Liver (tissue), 9 donors: ENCODE measurements around the gene LARGE1. TPM values are rescaled to one million over a fixed set of nuclear protein-coding genes. Genes with fewer than 3 reads are reported as not detected.

ENCODE experiments used
- DNase-seq: peaks from one replicate; pipeline ENCODE4 v3.0.0-alpha.2; 2017; ENCODE audit warnings: low spot score
- H3K27ac ChIP-seq, 2 donors: one replicate each; pipeline ENCODE4 v1.7.0; 2013; ENCODE audit warnings: inconsistent platforms in 2 of 2, low read length in 2 of 2, control low read depth in 1 of 2, low read depth in 1 of 2, mild to moderate bottlenecking in 1 of 2
- H3K27me3 ChIP-seq, 4 donors: one replicate each; pipeline versions ENCODE4 v1.6.1 to v1.7.0; 2013; ENCODE audit warnings: low read length in 3 of 4, inconsistent platforms in 1 of 4, mild to moderate bottlenecking in 1 of 4, moderate library complexity in 1 of 4; ENCODE audit not compliant: control insufficient read depth in 4 of 4, insufficient read depth in 4 of 4
- H3K36me3 ChIP-seq, 4 donors: one replicate each; pipeline versions ENCODE4 v1.6.1 to v1.7.0; 2013; ENCODE audit warnings: low read length in 3 of 4, mild to moderate bottlenecking in 3 of 4, low read depth in 1 of 4, moderate library complexity in 1 of 4; ENCODE audit not compliant: control insufficient read depth in 4 of 4, insufficient read depth in 3 of 4
- H3K4me1 ChIP-seq, 4 donors: one replicate each; pipeline versions ENCODE4 v1.6.1 to v1.7.0; 2013; ENCODE audit warnings: low read length in 3 of 4, mild to moderate bottlenecking in 3 of 4, moderate library complexity in 1 of 4; ENCODE audit not compliant: control insufficient read depth in 4 of 4, insufficient read depth in 4 of 4
- H3K4me3 ChIP-seq, 3 donors: one replicate each; pipeline versions ENCODE4 v1.6.1 to v1.7.0; 2013; ENCODE audit warnings: low read length in 3 of 3, control low read depth in 1 of 3, low read depth in 1 of 3, mild to moderate bottlenecking in 1 of 3
- H3K9ac ChIP-seq, 2 donors: one replicate each; pipeline ENCODE4 v1.7.0; 2013; ENCODE audit warnings: low read length in 2 of 2, mild to moderate bottlenecking in 2 of 2, moderate library complexity in 2 of 2, control low read depth in 1 of 2, low read depth in 1 of 2
- H3K9me3 ChIP-seq, 4 donors: one replicate each; pipeline versions ENCODE4 v1.6.1 to v1.7.0; 2013; ENCODE audit warnings: low read length in 3 of 4; ENCODE audit not compliant: control insufficient read depth in 4 of 4
- CTCF ChIP-seq: fragments of 150-350 bp; IDR thresholded peaks from 2 replicates; pipeline ENCODE4 v1.5.1; 2017; ENCODE audit warnings: improper control_type of control experiment, low read depth, low read length; ENCODE audit not compliant: missing input control
- EGR1 ChIP-seq, 2 donors: IDR thresholded peaks; 2 replicates each; pipeline ENCODE4 v1.6.1; 2016 to 2018; ENCODE audit warnings: antibody characterized with exemption in 2 of 2, low read depth in 2 of 2
- FOXA1 ChIP-seq: IDR thresholded peaks from 2 replicates; pipeline ENCODE4 v1.6.1; 2016; ENCODE audit warnings: antibody characterized with exemption
- FOXA2 ChIP-seq: IDR thresholded peaks from 2 replicates; pipeline ENCODE4 v1.6.1; 2016; ENCODE audit warnings: antibody characterized with exemption
- GABPA ChIP-seq, 2 donors: IDR thresholded peaks in 1 of 2; conservative IDR thresholded peaks in 1 of 2; 2 replicates each; pipeline ENCODE4 v1.6.1; 2016; ENCODE audit warnings: antibody characterized with exemption in 2 of 2, mild to moderate bottlenecking in 1 of 2, moderate library complexity in 1 of 2
- HNF4A ChIP-seq, 2 donors: conservative IDR thresholded peaks; 2 replicates each; pipeline ENCODE4 v1.6.1; 2016; ENCODE audit warnings: antibody characterized with exemption in 2 of 2, mild to moderate bottlenecking in 2 of 2
- HNF4G ChIP-seq: IDR thresholded peaks from 2 replicates; pipeline ENCODE4 v1.6.1; 2016; ENCODE audit warnings: antibody characterized with exemption
- JUND ChIP-seq, 2 donors: IDR thresholded peaks; 2 replicates each; pipeline ENCODE4 v1.6.1; 2016; ENCODE audit warnings: antibody characterized with exemption in 2 of 2
- NR2F2 ChIP-seq: IDR thresholded peaks from 2 replicates; pipeline ENCODE4 v1.6.1; 2016; ENCODE audit warnings: antibody characterized with exemption
- RAD21 ChIP-seq, 2 donors: IDR thresholded peaks; 2 replicates each; pipeline ENCODE4 v1.6.1; 2016; ENCODE audit warnings: antibody characterized with exemption in 2 of 2, mild to moderate bottlenecking in 2 of 2
- REST ChIP-seq: IDR thresholded peaks from 2 replicates; pipeline ENCODE4 v1.6.1; 2016; ENCODE audit warnings: antibody characterized with exemption, mild to moderate bottlenecking
- RXRA ChIP-seq, 2 donors: IDR thresholded peaks; 2 replicates each; pipeline ENCODE4 v1.6.1; 2017 to 2018; ENCODE audit warnings: antibody characterized with exemption in 2 of 2, mild to moderate bottlenecking in 1 of 2
- SP1 ChIP-seq: IDR thresholded peaks from 2 replicates; pipeline ENCODE4 v1.6.1; 2018; ENCODE audit warnings: antibody characterized with exemption, mild to moderate bottlenecking
- TAF1 ChIP-seq: conservative IDR thresholded peaks from 2 replicates; pipeline ENCODE4 v1.6.1; 2016; ENCODE audit warnings: antibody characterized with exemption, mild to moderate bottlenecking
- YY1 ChIP-seq: IDR thresholded peaks from 2 replicates; pipeline ENCODE4 v1.6.1; 2016; ENCODE audit warnings: antibody characterized with exemption, mild to moderate bottlenecking
- ZBTB33 ChIP-seq: IDR thresholded peaks from 2 replicates; pipeline ENCODE4 v1.6.1; 2016; ENCODE audit warnings: antibody characterized with exemption
- polyA plus RNA-seq, 2 donors: library from polyadenylated mRNA; stranded (reverse) in 1 of 2; unstranded in 1 of 2; fragments of 200-250 nt in 1 of 2; fragments of >200 nt in 1 of 2; fragmentation: Nextera tagmentation in 1 of 2; extraction: Ambion mirVana in 1 of 2; gene quantifications; one replicate each; pipeline versions ENCODE4 v1.2.1 to v1.2.3, GENCODE V29; 2013 to 2015
- total RNA-seq, 2 donors: library from RNA; depleted of rRNA; stranded (reverse); fragments of >200 nt; gene quantifications; one replicate each; pipeline ENCODE4 v1.2.3, GENCODE V29; 2014
- TF ChIP-seq, protein P1 (sequence below): IDR thresholded peaks from 2 replicates; pipeline ENCODE4 v1.6.1; 2016; ENCODE audit warnings: antibody characterized with exemption
- TF ChIP-seq, protein P2 (sequence below): IDR thresholded peaks from 2 replicates; pipeline ENCODE4 v1.6.1; 2016; ENCODE audit warnings: antibody characterized with exemption
- donor health status: healthy.
- donor health status: healthy.
- donor health status: healthy.
- donor health status: healthy.
- donor health status: healthy.

Gene LARGE1
- total and polyA plus RNA-seq, 4 donors, result 2.3 to 14.1 (median 5.7) TPM

- Histone ChIP-seq H3K27me3 (no peaks in the 10 kb centered on the region), H3K9ac (no peak overlapping the region), H3K27ac (no peak overlapping the region), H3K4me1 (no peaks in the 10 kb centered on the region), H3K9me3 (no peaks in the 10 kb centered on the region), H3K36me3 (no peaks in the 10 kb centered on the region), H3K4me3 (no peak overlapping the region)
- TF ChIP-seq ZBTB33, result no peak
- TF ChIP-seq, protein P1, sequence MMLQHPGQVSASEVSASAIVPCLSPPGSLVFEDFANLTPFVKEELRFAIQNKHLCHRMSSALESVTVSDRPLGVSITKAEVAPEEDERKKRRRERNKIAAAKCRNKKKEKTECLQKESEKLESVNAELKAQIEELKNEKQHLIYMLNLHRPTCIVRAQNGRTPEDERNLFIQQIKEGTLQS, result no peak
- no peak for TF ChIP-seq JUND (IDR thresholded peaks at IDR 0.05)
- no peak for TF ChIP-seq HNF4G
- TF ChIP-seq CTCF, result no peak
- no peak for TF ChIP-seq RXRA (IDR thresholded peaks at IDR 0.05)
- TF ChIP-seq, protein P2, sequence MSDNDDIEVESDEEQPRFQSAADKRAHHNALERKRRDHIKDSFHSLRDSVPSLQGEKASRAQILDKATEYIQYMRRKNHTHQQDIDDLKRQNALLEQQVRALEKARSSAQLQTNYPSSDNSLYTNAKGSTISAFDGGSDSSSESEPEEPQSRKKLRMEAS, result no peak
- no peak for TF ChIP-seq FOXA1
- TF ChIP-seq REST, result no peak
- TF ChIP-seq RAD21 (IDR thresholded peaks at IDR 0.05), result no peak
- no peak for TF ChIP-seq SP1
- no peak for TF ChIP-seq YY1
- TF ChIP-seq NR2F2, result no peak
- no peak for TF ChIP-seq EGR1 (IDR thresholded peaks at IDR 0.05; ENCODE audit: low read depth in 2 of 2)
- no peak for TF ChIP-seq HNF4A (conservative IDR thresholded peaks at IDR 0.05)
- DNase-seq, result no peak
Measured at GRCh38 chr22:33591946-33592345, 328.3 kb downstream of the LARGE1 start.

DNA sequence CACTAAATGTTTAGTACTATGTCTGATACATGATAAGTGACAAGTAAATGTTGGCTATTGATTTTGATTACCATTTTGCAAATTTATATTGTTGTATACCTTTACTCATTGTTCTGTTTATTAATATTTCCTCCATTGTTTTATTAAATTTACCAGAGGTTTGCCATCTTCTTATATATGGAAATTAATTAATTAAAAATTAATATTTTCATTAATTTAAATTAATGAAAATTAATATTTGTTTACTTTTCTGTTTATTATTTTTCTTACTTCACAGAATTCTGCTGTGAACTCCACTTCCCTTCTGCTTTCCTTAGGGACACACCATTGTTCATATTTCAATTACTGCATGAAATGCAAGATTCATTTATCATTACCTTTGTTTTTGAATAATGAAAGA lies 331.0 kb downstream of the LARGE1 start:
- Histone ChIP-seq H3K4me3 (no peak overlapping the region), H3K9me3 (no peaks in the 10 kb centered on the region), H3K27ac (no peak overlapping the region), H3K9ac (no peak overlapping the region), H3K4me1 (no peaks in the 10 kb centered on the region), H3K36me3 (no peaks in the 10 kb centered on the region), H3K27me3 (no peaks in the 10 kb centered on the region)
- DNase-seq, result no peak
- TF ChIP-seq HNF4G (no peak), JUND (IDR thresholded peaks at IDR 0.05) (no peak), FOXA2 (no peak), HNF4A (conservative IDR thresholded peaks at IDR 0.05) (no peak), GABPA (IDR thresholded peaks at IDR 0.05 in 1 of 2, conservative IDR thresholded peaks at IDR 0.05 in 1 of 2) (no peak), ZBTB33 (no peak), TAF1 (no peak), CTCF (no peak), NR2F2 (no peak)
- TF ChIP-seq, protein P2, result no peak
- TF ChIP-seq, protein P1, result no peak
